ENCODE data around the gene CDH22. TPM values are rescaled to one million over a fixed set of nuclear protein-coding genes. Genes with fewer than 3 reads are reported as not detected.

CDH22 gene
- total RNA-seq, 1 donor from 2014 or later, result not detected

DNA sequence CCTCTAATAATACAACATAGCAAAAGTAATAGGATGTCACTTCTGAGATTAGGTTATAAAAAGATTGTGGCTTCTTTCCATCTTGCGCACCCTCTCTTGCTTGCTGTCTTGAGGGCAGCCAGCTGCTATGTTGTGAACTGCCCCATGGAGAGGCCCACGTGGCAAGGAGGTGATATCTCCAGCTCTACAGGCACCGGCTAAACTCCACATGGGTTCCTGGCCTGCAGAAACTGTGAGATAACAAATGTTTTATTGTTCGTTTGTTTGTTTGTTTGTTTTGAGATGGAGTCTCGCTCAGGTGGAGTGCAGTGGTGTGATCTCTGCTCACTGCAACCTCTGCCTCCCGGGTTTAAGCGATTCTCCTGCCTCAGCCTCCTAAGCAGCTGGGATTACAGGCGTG is 152.2 kb downstream of the CDH22 start:
- H3K4me3 ChIP-seq, result no peak overlapping the region
- no peaks in the 10 kb centered on the region for H3K4me1 ChIP-seq
- no peaks in the 10 kb centered on the region for H3K36me3 ChIP-seq
- DNase-seq (ENCODE audit: low spot score in 2 of 2), result no peak
- TF ChIP-seq CTCF (IDR thresholded peaks at IDR 0.05), result no peak
- no peaks in the 10 kb centered on the region for H3K27me3 ChIP-seq
- H3K27ac ChIP-seq, result no peak overlapping the region
- intact Hi-C loops (cut with DNase I), result no loop called here
- no peaks in the 10 kb centered on the region for H3K9me3 ChIP-seq

DNA sequence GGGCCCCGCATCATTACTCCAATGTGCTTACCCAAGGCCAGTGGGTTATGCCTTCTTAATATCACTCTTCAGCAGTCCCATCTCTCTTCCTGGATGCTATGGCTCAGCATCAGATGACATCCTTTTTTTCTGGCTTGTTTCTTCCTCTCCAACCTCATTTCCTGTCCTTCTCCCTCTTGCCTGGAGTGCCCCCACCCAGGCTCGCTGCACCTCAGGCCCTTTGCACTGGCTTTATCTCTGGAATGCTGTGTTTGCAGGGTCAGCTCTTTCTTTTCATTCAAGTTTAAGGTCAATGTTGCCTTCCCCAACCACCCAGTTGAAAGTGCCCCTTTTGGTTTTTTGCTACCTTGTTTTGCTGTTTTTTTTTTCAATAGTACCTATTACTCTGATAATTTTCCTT is 153.5 kb downstream of the CDH22 start:
- Histone ChIP-seq H3K9me3 (no peaks in the 10 kb centered on the region), H3K36me3 (no peaks in the 10 kb centered on the region), H3K27ac (no peak overlapping the region), H3K4me3 (no peak overlapping the region), H3K4me1 (no peaks in the 10 kb centered on the region), H3K27me3 (no peaks in the 10 kb centered on the region)
- DNase-seq (ENCODE audit: low spot score in 2 of 2), result no peak
- intact Hi-C loops (cut with DNase I), result no loop called here
- TF ChIP-seq CTCF (IDR thresholded peaks at IDR 0.05), result no peak

- DNase-seq (ENCODE audit: low spot score in 2 of 2), result no peak
- Histone ChIP-seq H3K9me3 (no peaks in the 10 kb centered on the region), H3K36me3 (no peaks in the 10 kb centered on the region), H3K27me3 (no peaks in the 10 kb centered on the region), H3K4me1 (no peaks in the 10 kb centered on the region), H3K27ac (no peak overlapping the region), H3K4me3 (no peak overlapping the region)
- intact Hi-C loops (cut with DNase I), result no loop called here
- TF ChIP-seq CTCF (IDR thresholded peaks at IDR 0.05), result no peak
These were observed 154.0 kb downstream of the CDH22 start for GRCh38 chr20:46154305-46154704.

DNA sequence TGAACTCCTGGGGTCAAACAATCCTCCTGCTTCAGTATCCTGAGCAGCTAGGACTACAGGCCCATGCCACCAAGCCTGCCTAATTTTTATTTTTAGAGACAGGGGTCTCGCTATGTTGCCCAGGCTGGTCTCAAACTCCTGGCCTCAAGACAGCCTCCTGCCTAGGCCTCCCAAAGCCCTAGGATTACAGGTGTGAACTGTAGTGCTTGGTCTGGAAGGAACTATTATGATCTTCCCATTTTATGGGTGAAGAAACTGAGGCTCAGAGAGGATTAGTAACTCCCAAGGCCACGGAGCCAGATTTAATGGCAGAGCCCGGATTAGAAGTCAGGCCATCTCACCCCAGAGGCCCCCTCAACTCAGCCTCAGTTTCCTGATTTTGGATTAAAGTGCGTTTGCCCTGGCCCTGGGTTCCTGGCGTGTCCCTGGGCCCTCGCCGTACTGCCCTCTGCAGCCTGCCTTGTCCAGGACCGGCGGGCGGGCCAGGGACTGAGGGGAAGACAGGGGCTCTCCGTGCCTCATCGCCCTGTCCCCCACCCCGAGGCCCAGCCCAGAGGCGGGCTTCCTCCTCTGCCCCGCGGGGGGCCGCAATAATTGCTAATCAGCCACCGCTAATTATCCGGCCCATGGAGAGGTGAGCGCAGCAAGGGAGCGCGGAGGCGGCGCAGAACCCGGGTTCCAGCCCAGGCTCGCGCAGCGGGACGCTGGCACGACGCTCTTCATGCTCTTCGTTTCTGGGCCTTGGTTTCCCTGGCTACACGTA is 155.3 kb downstream of the CDH22 start:
- intact Hi-C loops (cut with DNase I), result no loop called here
- H3K36me3 ChIP-seq, result no peaks in the 10 kb centered on the region
- no peak overlapping the region for H3K27ac ChIP-seq
- no peak overlapping the region for H3K4me3 ChIP-seq
- H3K27me3 ChIP-seq, result no peaks in the 10 kb centered on the region
- DNase-seq (ENCODE audit: low spot score in 2 of 2), result no peak
- no peaks in the 10 kb centered on the region for H3K4me1 ChIP-seq
- TF ChIP-seq CTCF (IDR thresholded peaks at IDR 0.05), result no peak
- H3K9me3 ChIP-seq, result no peaks in the 10 kb centered on the region

- TF ChIP-seq CTCF (IDR thresholded peaks at IDR 0.05), result peak in 1 of 3 experiments; percentile 6
These were observed 156.4 kb downstream of the CDH22 start for GRCh38 chr20:46151936-46152335.

More at GRCh38 chr20:46151936-46152335, 156.4 kb downstream of the CDH22 start:
- Histone ChIP-seq H3K27me3 (no peaks in the 10 kb centered on the region), H3K4me1 (no peaks in the 10 kb centered on the region), H3K9me3 (no peaks in the 10 kb centered on the region), H3K4me3 (no peak overlapping the region), H3K36me3 (no peaks in the 10 kb centered on the region), H3K27ac (no peak overlapping the region)
- intact Hi-C loops (cut with DNase I), result no loop called here
- DNase-seq (ENCODE audit: low spot score in 2 of 2), result no peak

Data from ascending aorta (tissue), 2 donors.